H9 (cell line): ENCODE data around the gene SHROOM1. TPM values are rescaled to one million over a fixed set of nuclear protein-coding genes. Genes with fewer than 3 reads are reported as not detected.

Experiments used
- DNase-seq: peaks from one replicate; pipeline ENCODE4 v3.0.0-alpha.2; 2017
- H2AFZ ChIP-seq: one replicate; pipeline ENCODE4 v1.6.1; 2013; ENCODE audit warnings: mild to moderate bottlenecking, low read length, control low read depth, moderate library complexity
- H2AK5ac ChIP-seq: 2 replicates; pipeline ENCODE4 v1.6.1; 2013; ENCODE audit warnings: low read length, control low read depth, mixed read lengths; ENCODE audit not compliant: insufficient read length
- H2BK120ac ChIP-seq: one replicate; pipeline ENCODE4 v1.6.1; 2013; ENCODE audit warnings: low read depth, mild to moderate bottlenecking, low read length, control low read depth, inconsistent platforms; ENCODE audit not compliant: poor library complexity, severe bottlenecking
- H2BK12ac ChIP-seq: 2 replicates; pipeline ENCODE4 v1.6.1; 2013; ENCODE audit warnings: low read length, control low read depth, mixed read lengths, low read depth; ENCODE audit not compliant: insufficient read length
- H2BK15ac ChIP-seq: 2 replicates; pipeline ENCODE4 v1.6.1; 2013; ENCODE audit warnings: low read depth, low read length, control low read depth
- H2BK20ac ChIP-seq: one replicate; pipeline ENCODE4 v1.6.1; 2013; ENCODE audit warnings: low read depth, mild to moderate bottlenecking, low read length, control low read depth, inconsistent platforms; ENCODE audit not compliant: poor library complexity, severe bottlenecking
- H2BK5ac ChIP-seq: 2 replicates; pipeline ENCODE4 v1.6.1; 2013; ENCODE audit warnings: low read length, control low read depth, mixed read lengths; ENCODE audit not compliant: insufficient read length
- H3K14ac ChIP-seq: 2 replicates; pipeline ENCODE4 v1.6.1; 2013; ENCODE audit warnings: low read length, control low read depth; ENCODE audit not compliant: insufficient read depth
- H3K18ac ChIP-seq: 2 replicates; pipeline ENCODE4 v1.6.1; 2013; ENCODE audit warnings: low read depth, mild to moderate bottlenecking, mixed read lengths, low read length, control low read depth; ENCODE audit not compliant: insufficient read length
- H3K23ac ChIP-seq: 2 replicates; pipeline ENCODE4 v1.6.1; 2013; ENCODE audit warnings: low read length, control low read depth, mixed read lengths, low read depth; ENCODE audit not compliant: insufficient read length
- H3K23me2 ChIP-seq: 2 replicates; pipeline ENCODE4 v1.6.1; 2013; ENCODE audit warnings: low read depth, mild to moderate bottlenecking, mixed read lengths, low read length, control low read depth; ENCODE audit not compliant: insufficient read length, poor library complexity, severe bottlenecking
- H3K27ac ChIP-seq: 2 replicates; pipeline ENCODE4 v1.5.1; 2013; ENCODE audit warnings: low read length, control low read depth, mixed read lengths, low read depth; ENCODE audit not compliant: insufficient read length
- H3K27me3 ChIP-seq: 2 replicates; pipeline ENCODE4 v1.6.1; 2013; ENCODE audit warnings: low read length, control low read depth, inconsistent platforms; ENCODE audit not compliant: insufficient read depth
- H3K4ac ChIP-seq: 2 replicates; pipeline ENCODE4 v1.6.1; 2013; ENCODE audit warnings: low read depth, mild to moderate bottlenecking, control low read depth, inconsistent platforms, low read length, moderate library complexity
- H3K4me1 ChIP-seq: 2 replicates; pipeline ENCODE4 v1.6.1; 2013; ENCODE audit warnings: low read length, control low read depth, inconsistent platforms; ENCODE audit not compliant: insufficient read depth
- H3K4me2 ChIP-seq: 2 replicates; pipeline ENCODE4 v1.6.1; 2013; ENCODE audit warnings: low read length, control low read depth, mixed read lengths; ENCODE audit not compliant: insufficient read length, insufficient read depth
- H3K56ac ChIP-seq: 2 replicates; pipeline ENCODE4 v1.6.1; 2013; ENCODE audit warnings: low read depth, mild to moderate bottlenecking, mixed read lengths, low read length, control low read depth; ENCODE audit not compliant: insufficient read length
- H3K79me1 ChIP-seq: 2 replicates; pipeline ENCODE4 v1.6.1; 2013; ENCODE audit warnings: low read depth, mild to moderate bottlenecking, moderate library complexity, low read length, control low read depth, inconsistent platforms; ENCODE audit not compliant: insufficient read depth, poor library complexity, severe bottlenecking
- H3K79me2 ChIP-seq: 2 replicates; pipeline ENCODE4 v1.6.1; 2013; ENCODE audit warnings: low read length, control low read depth, inconsistent platforms; ENCODE audit not compliant: insufficient read depth
- H3K9ac ChIP-seq: 2 replicates; pipeline ENCODE4 v1.6.1; 2013; ENCODE audit warnings: low read length, control low read depth, mixed read lengths; ENCODE audit not compliant: insufficient read length; ENCODE audit errors: extremely low read depth
- H3K9me3 ChIP-seq: one replicate; pipeline ENCODE4 v1.6.1; 2013; ENCODE audit warnings: low read depth, low read length, inconsistent platforms; ENCODE audit not compliant: control insufficient read depth
- H3T11ph ChIP-seq: one replicate; pipeline ENCODE4 v1.6.1; 2013; ENCODE audit warnings: mild to moderate bottlenecking, low read length, control low read depth, inconsistent platforms
- H4K20me1 ChIP-seq: one replicate; pipeline ENCODE4 v1.6.1; 2013; ENCODE audit not compliant: control insufficient read depth, insufficient read length, insufficient read depth
- H4K5ac ChIP-seq: 2 replicates; pipeline ENCODE4 v1.6.1; 2013; ENCODE audit warnings: low read depth, mild to moderate bottlenecking, mixed read lengths, low read length, control low read depth; ENCODE audit not compliant: insufficient read length
- H4K8ac ChIP-seq: replicated peaks from 2 replicates; pipeline ENCODE4 v1.6.1; 2013; ENCODE audit warnings: low read length, control low read depth, mixed read lengths, low read depth; ENCODE audit not compliant: insufficient read length
- H4K91ac ChIP-seq: 2 replicates; pipeline ENCODE4 v1.6.1; 2013; ENCODE audit warnings: low read depth, mild to moderate bottlenecking, moderate library complexity, mixed read lengths, low read length, control low read depth; ENCODE audit not compliant: insufficient read length
- H3K27ac Mint-ChIP-seq, 3 experiments: 2 replicates in 2 of 3; 3 replicates in 1 of 3; pipeline ENCODE4 v1.8.0; 2020 to 2021; ENCODE audit warnings: mixed read lengths in 3 of 3, mild to moderate bottlenecking in 1 of 3, moderate library complexity in 1 of 3
- H3K27me3 Mint-ChIP-seq: 2 replicates; pipeline ENCODE4 v1.8.0; 2021; ENCODE audit warnings: low read depth, mild to moderate bottlenecking, moderate library complexity, mixed read lengths
- H3K36me3 Mint-ChIP-seq, 3 experiments: 2 replicates in 2 of 3; 3 replicates in 1 of 3; pipeline ENCODE4 v1.8.0; 2020 to 2021; ENCODE audit warnings: low read depth in 3 of 3, mixed read lengths in 3 of 3; ENCODE audit not compliant: insufficient read depth in 1 of 3
- H3K4me1 Mint-ChIP-seq, 2 experiments: 2 replicates each; pipeline ENCODE4 v1.8.0; 2020; ENCODE audit warnings: mixed read lengths in 2 of 2
- H3K4me3 Mint-ChIP-seq, 2 experiments: 2 replicates in 1 of 2; 3 replicates in 1 of 2; pipeline ENCODE4 v1.8.0; 2020 to 2021; ENCODE audit warnings: mild to moderate bottlenecking in 2 of 2, mixed read lengths in 2 of 2, moderate library complexity in 1 of 2
- H3K9me3 Mint-ChIP-seq, 2 experiments: 2 replicates in 1 of 2; 3 replicates in 1 of 2; pipeline ENCODE4 v1.8.0; 2020; ENCODE audit warnings: mild to moderate bottlenecking in 2 of 2, mixed read lengths in 2 of 2, moderate library complexity in 1 of 2
- whole genome bisulfite sequencing: extraction: QIAGEN DNeasy Blood & Tissue Kit; methylation state at CpG from one replicate; pipeline ENCODE4 v1.1.7; 2013; ENCODE audit warnings: missing lambda C conversion rate, low lambda C conversion rate, mixed read lengths; ENCODE audit not compliant: insufficient read length; ENCODE audit errors: extremely low coverage; 5-methylcytosine and 5-hydroxymethylcytosine counted together
- total RNA-seq: library from RNA; stranded (reverse); gene quantifications from 2 replicates; pipeline ENCODE4 v1.2.1, GENCODE V29; 2021
- TF ChIP-seq, protein P1 (sequence below): fragments of 200-600 bp; sonication (generic); conservative IDR thresholded peaks from 3 replicates; pipeline ENCODE4 v1.8.0; 2021; ENCODE audit warnings: antibody characterized with exemption, mild to moderate bottlenecking

The SHROOM1 gene
- total RNA-seq, 1 experiment from 2014 or later, result 7.0 TPM

DNA sequence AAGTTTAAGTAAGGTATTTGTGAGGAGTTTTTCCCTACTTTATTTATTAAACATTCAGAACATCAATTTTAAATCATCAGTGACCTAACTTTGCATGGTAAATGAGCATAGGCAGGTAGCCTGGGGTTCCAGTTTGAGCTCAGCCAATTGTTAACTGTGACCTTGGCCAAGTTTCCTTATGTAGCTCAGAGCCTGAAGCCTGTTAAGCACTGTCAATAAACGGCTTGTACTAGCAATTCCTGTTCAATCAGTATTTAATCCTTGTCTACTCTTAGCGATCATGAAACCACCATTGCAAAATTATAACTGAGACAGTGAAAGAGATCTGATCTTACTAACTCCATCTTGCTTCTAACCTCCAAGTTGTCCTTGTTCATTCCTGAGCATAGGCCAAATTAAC, 22.0 kb downstream of the SHROOM1 start:
- Histone ChIP-seq H3K23me2 (no peaks in the 10 kb centered on the region), H3K14ac (no peak overlapping the region), H3K56ac (no peak overlapping the region), H3T11ph (no peak overlapping the region), H2BK5ac (no peak overlapping the region), H4K5ac (no peak overlapping the region), H3K79me2 (no peaks in the 10 kb centered on the region), H3K27me3 (peaks cover 16% of the 10 kb centered on the region), H3K79me1 (no peaks in the 10 kb centered on the region), H3K27ac (no peak overlapping the region), H3K9ac (no peak overlapping the region), H3K4me2 (no peak overlapping the region), H2BK120ac (no peak overlapping the region), H3K4ac (no peak overlapping the region), H3K18ac (no peak overlapping the region), H3K9me3 (no peaks in the 10 kb centered on the region), H3K4me1 (no peaks in the 10 kb centered on the region), H3K23ac (no peak overlapping the region), H4K91ac (no peak overlapping the region), H4K20me1 (no peaks in the 10 kb centered on the region), H2BK20ac (no peak overlapping the region), H2BK15ac (no peak overlapping the region), H2BK12ac (no peak overlapping the region), H2AFZ (no peak overlapping the region), H4K8ac (no peak overlapping the region), H2AK5ac (no peak overlapping the region)
- Mint-ChIP-seq H3K27me3 (peaks cover 64% of the 10 kb centered on the region), H3K4me1 (peaks cover 13 to 26% of the 10 kb centered on the region in 2 experiments), H3K9me3 (no peaks in the 10 kb centered on the region; a peak in 1 of 5 replicates), H3K4me3 (no peak overlapping the region), H3K27ac (no peak overlapping the region), H3K36me3 (no peaks in the 10 kb centered on the region; a peak in 1 of 7 replicates)
- no CpG with 5 or more reads among the region's 2 CpGs for WGBS
- TF ChIP-seq, protein P1, sequence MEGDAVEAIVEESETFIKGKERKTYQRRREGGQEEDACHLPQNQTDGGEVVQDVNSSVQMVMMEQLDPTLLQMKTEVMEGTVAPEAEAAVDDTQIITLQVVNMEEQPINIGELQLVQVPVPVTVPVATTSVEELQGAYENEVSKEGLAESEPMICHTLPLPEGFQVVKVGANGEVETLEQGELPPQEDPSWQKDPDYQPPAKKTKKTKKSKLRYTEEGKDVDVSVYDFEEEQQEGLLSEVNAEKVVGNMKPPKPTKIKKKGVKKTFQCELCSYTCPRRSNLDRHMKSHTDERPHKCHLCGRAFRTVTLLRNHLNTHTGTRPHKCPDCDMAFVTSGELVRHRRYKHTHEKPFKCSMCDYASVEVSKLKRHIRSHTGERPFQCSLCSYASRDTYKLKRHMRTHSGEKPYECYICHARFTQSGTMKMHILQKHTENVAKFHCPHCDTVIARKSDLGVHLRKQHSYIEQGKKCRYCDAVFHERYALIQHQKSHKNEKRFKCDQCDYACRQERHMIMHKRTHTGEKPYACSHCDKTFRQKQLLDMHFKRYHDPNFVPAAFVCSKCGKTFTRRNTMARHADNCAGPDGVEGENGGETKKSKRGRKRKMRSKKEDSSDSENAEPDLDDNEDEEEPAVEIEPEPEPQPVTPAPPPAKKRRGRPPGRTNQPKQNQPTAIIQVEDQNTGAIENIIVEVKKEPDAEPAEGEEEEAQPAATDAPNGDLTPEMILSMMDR, result no peak
- DNase-seq, result no peak
